Mononuclear cell (primary cell): Measurements from ENCODE around the gene SBDS. TPM values are rescaled to one million over a fixed set of nuclear protein-coding genes. Genes with fewer than 3 reads are reported as not detected.
"Not testable (repeated sequence)": the region's sequence is repeated elsewhere in the genome, so short reads cannot be mapped to it uniquely, and the experiment has no call there.

ENCODE experiments used
- H3K27me3 ChIP-seq: 2 replicates; pipeline ENCODE4 v1.6.0; 2011; ENCODE audit warnings: low read length, control low read depth; ENCODE audit not compliant: insufficient read depth
- H3K4me1 ChIP-seq: 2 replicates; pipeline ENCODE4 v1.5.1; 2011; ENCODE audit warnings: mild to moderate bottlenecking, low read length, control low read depth; ENCODE audit not compliant: insufficient read depth
- H3K4me3 ChIP-seq: 2 replicates; pipeline ENCODE4 v1.5.1; 2011; ENCODE audit warnings: mild to moderate bottlenecking, low read length, moderate library complexity
- H3K9me3 ChIP-seq: 2 replicates; pipeline ENCODE4 v1.5.1; 2011; ENCODE audit warnings: low read depth, mild to moderate bottlenecking, control low read depth, low read length
- total RNA-seq: library from RNA; depleted of rRNA; stranded (reverse); fragments of >200 nt; gene quantifications from one replicate; pipeline ENCODE4 v1.2.3, GENCODE V29; 2012

The SBDS gene
- 174 TPM for total RNA-seq

- H3K27me3 ChIP-seq, H3K9me3 ChIP-seq: not testable (repeated sequence)
- peaks cover 13% of the 10 kb centered on the region for H3K4me1 ChIP-seq
- H3K4me3 ChIP-seq, result peak within 1 kb of the TSS; percentile 81
Measured at GRCh38 chr7:66995050-66995776, at the start of gene SBDS. SBDS (minus strand) TSS chr7:66995586; CDS start chr7:66995417, 169 bp downstream.

GRCh38 chr7:67043559-67043930 lies 48.2 kb upstream of the SBDS start:
- H3K27me3 ChIP-seq, H3K9me3 ChIP-seq, H3K4me3 ChIP-seq, H3K4me1 ChIP-seq: not testable (repeated sequence)

GRCh38 chr7:67042781-67043558 lies 47.6 kb upstream of the SBDS start:
- not testable (repeated sequence) for H3K4me1 ChIP-seq, H3K27me3 ChIP-seq, H3K9me3 ChIP-seq, H3K4me3 ChIP-seq

GRCh38 chr7:67040832-67041231 lies 45.4 kb upstream of the SBDS start:
- H3K9me3 ChIP-seq, H3K4me1 ChIP-seq: not testable (repeated sequence)

GRCh38 chr7:67036432-67037395 lies 41.3 kb upstream of the SBDS start:
- not testable (repeated sequence) for H3K4me3 ChIP-seq, H3K4me1 ChIP-seq, H3K9me3 ChIP-seq, H3K27me3 ChIP-seq

More at GRCh38 chr7:67040832-67041231, 45.4 kb upstream of the SBDS start:
- not testable (repeated sequence) for H3K4me3 ChIP-seq, H3K27me3 ChIP-seq

- Histone ChIP-seq H3K9me3 (no peaks in the 10 kb centered on the region), H3K4me3 (no peak overlapping the region), H3K27me3 (no peaks in the 10 kb centered on the region), H3K4me1 (no peaks in the 10 kb centered on the region)
Measured at GRCh38 chr7:67033251-67033650, 37.9 kb upstream of the SBDS start.

- not testable (repeated sequence) for H3K4me3 ChIP-seq, H3K9me3 ChIP-seq, H3K4me1 ChIP-seq, H3K27me3 ChIP-seq
Measured at GRCh38 chr7:67031685-67032084, 36.3 kb upstream of the SBDS start.

GRCh38 chr7:67025459-67025858 lies 30.1 kb upstream of the SBDS start:
- H3K4me1 ChIP-seq, H3K27me3 ChIP-seq, H3K4me3 ChIP-seq, H3K9me3 ChIP-seq: not testable (repeated sequence)

- H3K4me3 ChIP-seq, result no peak overlapping the region
- no peaks in the 10 kb centered on the region for H3K27me3 ChIP-seq
- no peaks in the 10 kb centered on the region for H3K4me1 ChIP-seq
- H3K9me3 ChIP-seq, result no peaks in the 10 kb centered on the region
Measured at GRCh38 chr7:67022511-67022910, 27.1 kb upstream of the SBDS start.

GRCh38 chr7:67021260-67021659 lies 25.9 kb upstream of the SBDS start:
- no peaks in the 10 kb centered on the region for H3K9me3 ChIP-seq
- no peaks in the 10 kb centered on the region for H3K4me1 ChIP-seq
- no peak overlapping the region for H3K4me3 ChIP-seq
- H3K27me3 ChIP-seq, result no peaks in the 10 kb centered on the region

GRCh38 chr7:67019562-67020390 lies 24.4 kb upstream of the SBDS start:
- no peaks in the 10 kb centered on the region for H3K4me1 ChIP-seq
- H3K9me3 ChIP-seq, result no peaks in the 10 kb centered on the region
- H3K4me3 ChIP-seq, result no peak overlapping the region
- no peaks in the 10 kb centered on the region for H3K27me3 ChIP-seq

GRCh38 chr7:67018940-67019339 lies 23.6 kb upstream of the SBDS start:
- H3K27me3 ChIP-seq, result no peaks in the 10 kb centered on the region
- H3K4me3 ChIP-seq, result no peak overlapping the region
- H3K4me1 ChIP-seq, result no peaks in the 10 kb centered on the region
- H3K9me3 ChIP-seq, result no peaks in the 10 kb centered on the region

- H3K4me1 ChIP-seq, H3K27me3 ChIP-seq, H3K9me3 ChIP-seq: not testable (repeated sequence)
Measured at GRCh38 chr7:67017971-67018370, 22.6 kb upstream of the SBDS start.

GRCh38 chr7:67014076-67014622 lies 18.8 kb upstream of the SBDS start:
- H3K27me3 ChIP-seq, H3K9me3 ChIP-seq, H3K4me1 ChIP-seq, H3K4me3 ChIP-seq: not testable (repeated sequence)

More at GRCh38 chr7:67017971-67018370, 22.6 kb upstream of the SBDS start:
- H3K4me3 ChIP-seq, result not testable (repeated sequence)
